SJCRH30 (cell line): Measurements from ENCODE around the gene OR6S1. TPM values are rescaled to one million over a fixed set of nuclear protein-coding genes. Genes with fewer than 3 reads are reported as not detected.
"Not testable (repeated sequence)": the region's sequence is repeated elsewhere in the genome, so short reads cannot be mapped to it uniquely, and the experiment has no call there.

Experiments
- DNase-seq, 2 experiments: peaks; one replicate each; pipeline ENCODE4 v3.0.0-alpha.2; 2015 to 2020
- H3K27ac ChIP-seq: fragments of 250-450 bp; sonication (Bioruptor Pico); 2 replicates; pipeline ENCODE4 v1.5.1; 2020; ENCODE audit warnings: mild to moderate bottlenecking, moderate library complexity
- H3K27me3 ChIP-seq: fragments of 250-450 bp; sonication (Bioruptor Pico); 2 replicates; pipeline ENCODE4 v1.5.1; 2020; ENCODE audit warnings: mild to moderate bottlenecking, moderate library complexity
- H3K36me3 ChIP-seq: fragments of 250-450 bp; sonication (Bioruptor Pico); 2 replicates; pipeline ENCODE4 v1.5.1; 2020; ENCODE audit warnings: mild to moderate bottlenecking, moderate library complexity
- H3K4me1 ChIP-seq: fragments of 250-450 bp; sonication (Bioruptor Pico); 2 replicates; pipeline ENCODE4 v1.5.1; 2020; ENCODE audit warnings: mild to moderate bottlenecking, moderate library complexity
- H3K4me3 ChIP-seq: fragments of 250-450 bp; sonication (Bioruptor Pico); 2 replicates; pipeline ENCODE4 v1.5.1; 2020; ENCODE audit warnings: mild to moderate bottlenecking, moderate library complexity
- H3K9me3 ChIP-seq: fragments of 250-450 bp; sonication (Bioruptor Pico); replicated peaks from 2 replicates; pipeline ENCODE4 v1.5.1; 2020; ENCODE audit warnings: mild to moderate bottlenecking, moderate library complexity
- total RNA-seq: library from RNA; depleted of rRNA; stranded (reverse); fragments of >200 nt; shearing (Covaris generic); gene quantifications from 2 replicates; pipeline ENCODE4 v1.2.3, GENCODE V29; 2014

Gene OR6S1
- total RNA-seq, 1 experiment from 2014 or later = not detected

GRCh38 chr14:20657216-20658211 lies 16.0 kb upstream of the OR6S1 start:
- no peak for DNase-seq
- Histone ChIP-seq H3K36me3 (no peaks in the 10 kb centered on the region), H3K27me3 (0 out of 2 replicates have a peak, but pooled peaks cover 3% of the 10 kb centered on the region), H3K4me3 (no peak overlapping the region), H3K27ac (no peak overlapping the region), H3K4me1 (no peaks in the 10 kb centered on the region), H3K9me3 (no peaks in the 10 kb centered on the region)

GRCh38 chr14:20656274-20656673 lies 14.8 kb upstream of the OR6S1 start:
- no peak for DNase-seq
- Histone ChIP-seq H3K27me3 (0 out of 2 replicates have a peak, but pooled peaks cover 3% of the 10 kb centered on the region), H3K4me3 (no peak overlapping the region), H3K36me3 (no peaks in the 10 kb centered on the region), H3K9me3 (no peaks in the 10 kb centered on the region), H3K4me1 (no peaks in the 10 kb centered on the region), H3K27ac (no peak overlapping the region)

- Histone ChIP-seq H3K4me1 (no peaks in the 10 kb centered on the region), H3K4me3 (no peak overlapping the region), H3K9me3 (no peaks in the 10 kb centered on the region), H3K36me3 (no peaks in the 10 kb centered on the region), H3K27ac (no peak overlapping the region), H3K27me3 (0 out of 2 replicates have a peak, but pooled peaks cover 3% of the 10 kb centered on the region)
- no peak for DNase-seq
Observed at GRCh38 chr14:20655851-20656250, 14.4 kb upstream of the OR6S1 start.

GRCh38 chr14:20652996-20653975 lies 11.8 kb upstream of the OR6S1 start:
- 0 out of 2 replicates have a peak, but pooled peaks cover 3% of the 10 kb centered on the region for H3K27me3 ChIP-seq
- DNase-seq = no peak
- H3K4me1 ChIP-seq = no peaks in the 10 kb centered on the region
- no peak overlapping the region for H3K27ac ChIP-seq
- H3K9me3 ChIP-seq = no peaks in the 10 kb centered on the region
- H3K4me3 ChIP-seq = no peak overlapping the region
- no peaks in the 10 kb centered on the region for H3K36me3 ChIP-seq

- no peaks in the 10 kb centered on the region for H3K27me3 ChIP-seq
- H3K4me3 ChIP-seq = no peak overlapping the region
- no peak for DNase-seq
- no peaks in the 10 kb centered on the region for H3K4me1 ChIP-seq
- no peaks in the 10 kb centered on the region for H3K9me3 ChIP-seq
- H3K27ac ChIP-seq = no peak overlapping the region
- H3K36me3 ChIP-seq = no peaks in the 10 kb centered on the region
Observed at GRCh38 chr14:20645481-20645880, 4.0 kb upstream of the OR6S1 start.

GRCh38 chr14:20644520-20644919 lies 3.0 kb upstream of the OR6S1 start:
- H3K4me3 ChIP-seq = no peak overlapping the region
- no peak overlapping the region for H3K27ac ChIP-seq
- no peaks in the 10 kb centered on the region for H3K36me3 ChIP-seq
- no peaks in the 10 kb centered on the region for H3K9me3 ChIP-seq
- DNase-seq = no peak
- H3K27me3 ChIP-seq = no peaks in the 10 kb centered on the region
- H3K4me1 ChIP-seq = no peaks in the 10 kb centered on the region

- not testable (repeated sequence) for H3K36me3 ChIP-seq, H3K4me3 ChIP-seq, DNase-seq, H3K27ac ChIP-seq, H3K9me3 ChIP-seq, H3K4me1 ChIP-seq, H3K27me3 ChIP-seq
Observed at GRCh38 chr14:20642755-20643154, 1.3 kb upstream of the OR6S1 start.

- H3K4me3 ChIP-seq = no peak overlapping the region
- H3K4me1 ChIP-seq = no peaks in the 10 kb centered on the region
- DNase-seq = no peak
- no peaks in the 10 kb centered on the region for H3K36me3 ChIP-seq
- no peaks in the 10 kb centered on the region for H3K9me3 ChIP-seq
- H3K27me3 ChIP-seq = no peaks in the 10 kb centered on the region
- no peak overlapping the region for H3K27ac ChIP-seq
Observed at GRCh38 chr14:20642182-20642581, 691 bp upstream of the OR6S1 start.

- peaks cover 10% of the 10 kb centered on the region; the same call in 1 of the 2 replicates for H3K27me3 ChIP-seq
- peak; percentile 21 to 39 for DNase-seq
Observed at GRCh38 chr14:20632831-20633691, 8.4 kb downstream of the OR6S1 start.

GRCh38 chr14:20632448-20632830 lies 9.1 kb downstream of the OR6S1 start:
- Histone ChIP-seq H3K27me3 (peaks cover 11% of the 10 kb centered on the region; the same call in 1 of the 2 replicates), H3K4me1 (no peaks in the 10 kb centered on the region), H3K4me3 (no peak overlapping the region), H3K36me3 (no peaks in the 10 kb centered on the region), H3K27ac (no peak overlapping the region), H3K9me3 (no peaks in the 10 kb centered on the region)
- DNase-seq = no peak

More at GRCh38 chr14:20632831-20633691, 8.4 kb downstream of the OR6S1 start:
- Histone ChIP-seq H3K36me3 (no peaks in the 10 kb centered on the region), H3K4me1 (no peaks in the 10 kb centered on the region), H3K4me3 (no peak overlapping the region), H3K27ac (no peak overlapping the region), H3K9me3 (no peaks in the 10 kb centered on the region)

GRCh38 chr14:20631880-20632389 lies 9.6 kb downstream of the OR6S1 start:
- Histone ChIP-seq H3K4me1 (no peaks in the 10 kb centered on the region), H3K27me3 (peaks cover 11% of the 10 kb centered on the region; the same call in 1 of the 2 replicates), H3K9me3 (no peaks in the 10 kb centered on the region), H3K36me3 (no peaks in the 10 kb centered on the region), H3K27ac (no peak overlapping the region), H3K4me3 (no peak overlapping the region)
- no peak for DNase-seq

GRCh38 chr14:20631023-20631879 lies 10.2 kb downstream of the OR6S1 start:
- peak; percentile 26 to 39 for DNase-seq
- no peak overlapping the region for H3K27ac ChIP-seq
- no peaks in the 10 kb centered on the region for H3K4me1 ChIP-seq
- H3K27me3 ChIP-seq = peaks cover 11% of the 10 kb centered on the region; the same call in 1 of the 2 replicates
- no peaks in the 10 kb centered on the region for H3K36me3 ChIP-seq
- H3K4me3 ChIP-seq = peak overlapping the region; percentile 28
- H3K9me3 ChIP-seq = no peaks in the 10 kb centered on the region
